DMS53 (cell line): ENCODE results near the gene SLC6A12.
A peak's percentile ranks its signal among the peaks of the same experiment; 100 is the strongest.

Experiments
- DNase-seq: peaks from one replicate; lab custom pipeline; 2025; lab: John Stamatoyannopoulos, UW

Gene SLC6A12

DNA sequence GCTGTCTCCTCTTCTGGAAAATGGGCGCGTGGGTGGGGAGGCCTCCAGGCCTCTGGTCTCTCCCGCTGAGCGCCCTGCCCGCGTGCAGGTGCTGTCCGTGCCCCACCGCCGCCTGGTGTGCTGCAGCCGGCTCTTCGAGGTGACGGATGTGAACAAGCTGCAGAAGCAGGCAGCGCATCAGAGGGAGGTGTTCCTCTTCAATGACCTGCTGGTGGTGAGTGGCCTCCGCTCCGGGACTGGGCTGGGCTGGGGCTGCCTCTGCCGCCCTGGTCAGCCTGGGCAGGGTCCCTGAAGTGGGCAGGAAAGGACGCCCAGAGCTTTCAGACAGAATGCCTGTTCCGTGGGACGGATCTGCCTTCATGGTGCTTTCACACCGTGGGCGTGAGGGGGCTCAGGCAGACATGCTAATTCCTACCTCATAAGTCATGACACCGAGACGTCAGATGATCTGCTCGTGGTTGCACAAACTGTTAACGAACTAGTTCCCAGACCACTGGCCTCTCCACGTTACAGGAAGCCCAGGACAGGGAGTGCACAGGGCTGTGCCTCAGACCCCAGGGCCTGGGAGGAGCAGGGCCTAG lies 50.5 kb downstream of the SLC6A12 start:
- DNase-seq = peak; percentile 95

DNA sequence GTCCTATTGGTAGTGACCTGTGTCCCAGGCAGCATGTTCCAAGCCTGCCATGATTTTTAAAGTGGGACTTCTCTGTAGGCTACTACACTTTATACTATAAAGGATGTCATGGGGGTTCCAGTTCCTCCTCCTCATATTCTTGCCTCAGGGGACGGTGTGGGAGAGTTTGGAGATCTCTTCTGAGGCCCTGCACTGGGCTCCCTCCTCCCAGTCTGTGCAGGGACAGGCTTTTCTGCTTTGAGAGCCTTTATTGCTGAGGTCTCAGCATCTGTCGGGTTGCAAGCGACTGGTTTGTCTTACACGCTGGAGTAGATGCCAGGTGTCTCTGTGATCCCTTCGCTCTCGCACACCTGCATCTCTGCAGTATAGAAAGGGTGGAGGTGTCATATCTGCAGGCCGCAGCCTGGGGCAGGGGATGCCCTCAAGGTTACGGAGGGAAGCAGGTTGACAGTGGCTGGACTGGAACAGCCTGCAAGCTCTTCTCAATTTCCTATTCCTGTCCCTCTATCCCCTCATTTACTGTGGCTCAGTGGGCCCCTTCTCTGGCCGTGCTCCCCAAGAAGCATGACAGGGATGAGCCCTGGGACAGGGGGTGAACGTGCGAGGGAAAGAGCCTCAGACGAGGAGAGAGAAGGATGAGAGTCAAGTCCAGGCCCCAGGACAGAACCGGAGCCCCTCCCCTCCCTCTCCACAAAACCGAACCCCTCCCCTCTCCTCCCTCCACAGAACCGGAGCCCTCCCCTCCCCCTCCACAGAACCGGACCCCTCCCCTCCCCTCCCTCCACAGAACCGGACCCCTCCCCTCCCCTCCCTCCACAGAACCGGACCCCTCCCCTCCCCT lies 51.3 kb downstream of the SLC6A12 start:
- DNase-seq = peak; percentile 100

DNA sequence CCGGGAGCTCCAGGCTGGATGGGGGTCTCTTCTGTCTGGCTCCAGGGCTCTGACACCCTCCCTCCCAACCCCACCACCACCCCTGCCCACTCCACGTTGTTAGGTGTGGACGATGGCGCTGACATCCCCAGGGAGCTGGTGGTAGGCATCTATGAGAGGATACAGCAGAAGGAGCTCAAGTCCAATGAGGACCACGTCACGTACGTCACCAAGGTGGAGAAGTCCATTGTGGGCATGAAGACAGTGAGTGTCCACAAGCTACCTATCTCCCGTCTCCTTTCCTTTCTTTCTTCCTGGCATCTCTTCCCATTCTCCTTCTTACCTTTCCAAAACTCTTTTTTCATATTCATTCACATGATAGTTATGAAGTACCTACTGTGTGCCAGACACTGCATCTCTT lies 52.1 kb downstream of the SLC6A12 start:
- peak; percentile 55 for DNase-seq

- no peak for DNase-seq
These were observed 53.1 kb downstream of the SLC6A12 start for GRCh38 chr12:160858-161257.

GRCh38 chr12:159156-159782 lies 54.7 kb downstream of the SLC6A12 start:
- DNase-seq = no peak

- DNase-seq = no peak
These were observed 56.3 kb downstream of the SLC6A12 start for GRCh38 chr12:157644-158043.

DNA sequence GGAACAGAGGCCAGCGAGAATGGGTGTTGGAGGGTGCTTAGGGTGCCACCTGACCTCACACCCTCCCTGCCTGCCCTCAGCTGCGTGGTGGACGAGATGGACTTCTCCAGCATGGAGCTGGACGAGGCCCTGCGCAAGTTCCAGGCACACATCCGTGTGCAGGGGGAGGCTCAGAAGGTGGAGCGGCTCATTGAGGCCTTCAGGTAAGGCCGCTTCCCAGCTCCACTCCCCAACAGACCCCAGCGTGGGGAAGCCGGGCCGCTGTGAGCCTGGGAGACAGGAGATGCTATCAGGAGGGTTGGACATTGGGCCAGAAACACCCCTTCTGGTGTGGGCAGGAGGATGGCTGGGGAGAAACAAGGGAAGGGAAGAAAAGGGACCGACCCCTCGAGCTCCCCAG lies 57.0 kb downstream of the SLC6A12 start:
- DNase-seq = no peak

GRCh38 chr12:155646-156045 lies 58.3 kb downstream of the SLC6A12 start:
- no peak for DNase-seq

GRCh38 chr12:155006-155405 lies 59.0 kb downstream of the SLC6A12 start:
- no peak for DNase-seq

GRCh38 chr12:154058-154457 lies 59.9 kb downstream of the SLC6A12 start:
- DNase-seq = no peak

GRCh38 chr12:153080-153746 lies 60.7 kb downstream of the SLC6A12 start:
- DNase-seq = peak; percentile 97

DNA sequence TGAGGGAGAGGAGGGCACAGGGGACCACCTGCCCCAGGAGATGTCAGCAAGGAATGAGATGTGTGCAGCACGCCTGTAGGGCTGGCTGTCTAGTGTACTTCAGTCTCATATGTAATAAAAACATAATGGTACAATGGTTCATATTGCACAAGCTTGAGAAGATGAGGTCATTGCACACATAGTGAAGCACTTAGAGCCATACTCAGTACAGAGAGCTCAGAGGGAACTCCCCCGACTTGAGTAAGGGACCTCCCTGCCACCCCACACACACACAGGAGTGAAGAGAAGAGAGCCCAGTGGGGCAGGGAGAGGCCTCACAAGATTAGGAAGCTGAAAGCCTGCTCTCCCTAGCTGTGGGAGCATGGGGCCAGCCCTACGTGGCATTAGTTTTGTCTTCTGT lies 61.5 kb downstream of the SLC6A12 start:
- peak; percentile 41 for DNase-seq

DNA sequence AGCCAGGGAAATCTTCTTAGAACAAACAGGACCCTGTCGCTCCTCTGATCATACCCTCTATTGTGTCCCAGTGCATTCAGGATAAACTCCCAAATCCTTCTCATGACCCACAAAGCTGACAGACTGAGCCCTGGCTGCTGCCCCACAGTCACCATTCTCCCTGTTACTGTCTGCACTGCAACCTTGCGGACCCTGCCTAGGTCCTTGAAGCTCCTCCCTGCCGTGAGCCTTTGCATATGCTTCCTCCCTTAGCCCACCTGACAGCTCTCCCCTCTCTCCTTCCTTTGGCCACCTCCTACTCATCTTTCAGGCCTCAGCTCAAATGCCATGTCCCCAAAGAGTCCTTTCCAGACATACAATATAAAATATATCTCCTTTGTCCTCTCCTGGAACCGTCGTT lies 62.4 kb downstream of the SLC6A12 start:
- no peak for DNase-seq

- no peak for DNase-seq
These were observed 65.1 kb downstream of the SLC6A12 start for GRCh38 chr12:148676-149416.

- no peak for DNase-seq
These were observed 66.7 kb downstream of the SLC6A12 start for GRCh38 chr12:147242-147641.

DNA sequence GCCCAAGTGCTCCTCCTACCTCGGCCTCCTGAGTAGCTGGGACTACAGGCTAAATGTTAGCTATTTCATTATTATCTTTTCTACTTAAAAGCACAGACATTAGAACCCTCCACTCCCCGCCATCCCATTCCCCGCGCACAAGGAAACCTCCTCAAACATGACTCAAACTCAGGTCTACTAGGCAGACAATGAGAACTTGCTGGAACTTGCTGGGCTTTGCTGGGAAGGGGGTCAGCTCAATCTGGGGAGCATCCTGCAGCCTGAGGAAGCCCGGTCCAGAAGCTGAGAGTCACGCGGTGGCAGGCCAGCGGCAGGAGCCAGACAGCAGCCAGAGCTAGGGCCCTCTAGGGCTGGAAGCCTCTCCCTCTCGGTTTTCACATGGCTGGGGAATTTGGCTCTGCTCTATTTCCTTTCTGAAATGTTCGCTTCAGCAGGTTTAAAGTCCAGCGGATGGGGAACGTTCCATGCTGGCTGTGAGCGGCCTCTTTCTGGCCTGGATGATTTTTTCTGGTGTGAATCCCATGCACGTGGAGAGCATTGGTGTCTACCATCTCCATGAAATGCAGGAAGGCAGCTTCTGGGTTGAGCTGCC lies 68.5 kb downstream of the SLC6A12 start:
- DNase-seq = no peak

- peak; percentile 62 for DNase-seq
These were observed 69.2 kb downstream of the SLC6A12 start for GRCh38 chr12:144650-145284.

DNA sequence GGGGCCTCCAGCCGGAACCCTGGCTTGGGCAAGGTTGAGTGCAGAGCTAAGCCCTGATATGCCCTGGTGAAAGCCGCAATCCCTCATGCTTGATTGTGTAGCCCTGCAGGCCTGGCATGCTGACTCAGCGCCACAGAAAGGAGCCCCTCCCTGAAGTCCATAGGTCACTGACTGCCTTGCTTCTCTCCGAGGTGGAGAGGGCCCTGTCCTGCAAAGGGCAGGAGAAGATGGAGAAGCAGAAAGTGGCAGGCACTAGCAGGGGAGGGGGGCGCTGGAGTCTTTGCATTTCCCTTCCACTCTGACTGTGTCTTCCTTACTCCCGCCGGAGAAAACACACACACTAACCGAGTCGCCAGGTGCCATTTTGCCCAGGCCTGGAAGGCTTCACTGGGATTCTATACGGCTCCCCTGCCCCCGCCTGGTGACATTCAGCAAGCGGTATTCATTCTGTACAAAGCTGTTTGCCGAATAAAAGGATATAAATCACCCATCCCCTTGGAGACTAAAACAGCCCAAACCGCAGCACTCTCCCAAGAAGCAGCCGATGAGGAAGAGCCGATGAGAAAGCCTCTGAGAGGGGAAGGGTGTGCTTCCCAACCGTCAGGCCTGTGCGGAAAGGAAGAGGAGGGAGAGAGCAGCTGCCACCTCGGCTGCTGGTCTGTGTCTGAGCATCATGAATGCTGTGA lies 69.8 kb downstream of the SLC6A12 start:
- peak; percentile 75 for DNase-seq

DNA sequence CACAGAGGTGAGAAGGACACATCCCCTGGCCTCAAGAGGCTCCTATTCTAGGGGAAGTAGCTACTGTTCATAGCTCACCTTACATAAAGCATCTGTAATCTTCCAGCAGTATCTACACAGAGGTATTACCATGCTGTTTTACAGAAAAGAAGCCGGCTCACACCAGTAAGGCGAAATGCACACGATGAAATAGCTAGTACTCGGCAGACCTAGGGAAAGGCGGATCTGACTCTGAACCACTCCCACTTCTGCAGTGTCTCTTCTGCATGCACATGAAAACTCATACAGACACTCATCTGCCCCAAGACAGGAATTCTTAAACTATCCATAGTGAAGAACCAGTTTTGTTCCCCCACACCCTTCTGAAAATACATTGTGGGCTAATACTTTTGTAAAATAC lies 73.8 kb downstream of the SLC6A12 start:
- no peak for DNase-seq
